ENCODE measurements around the gene NACAD.
A peak's percentile ranks its signal among the peaks of the same experiment; 100 is the strongest.
"Not testable (repeated sequence)": the region's sequence is repeated elsewhere in the genome, so short reads cannot be mapped to it uniquely, and the experiment has no call there.

Gene NACAD

GRCh38 chr7:45036317-45036716, 52.5 kb downstream of the NACAD start:
- H3K27ac Mint-ChIP-seq, result peak overlapping the region; percentile 91 to 93
- no peaks in the 10 kb centered on the region for H3K9me3 Mint-ChIP-seq
- ATAC-seq (replicated peaks), result no peak
- H3K36me3 Mint-ChIP-seq (ENCODE audit: insufficient read depth), result peaks cover 68% of the 10 kb centered on the region
- no peaks in the 10 kb centered on the region for H3K27me3 Mint-ChIP-seq
- H3K4me3 Mint-ChIP-seq, result peak overlapping the region; percentile 72 to 79
- H3K4me1 Mint-ChIP-seq (ENCODE audit: low read depth in 2 of 2), result peaks cover 62 to 75% of the 10 kb centered on the region in 2 donors
- no peak for DNase-seq

GRCh38 chr7:45035893-45036292, 52.9 kb downstream of the NACAD start:
- peaks cover 65% of the 10 kb centered on the region for H3K36me3 Mint-ChIP-seq (ENCODE audit: insufficient read depth)
- peak overlapping the region; percentile 91 to 93 for H3K27ac Mint-ChIP-seq
- no peaks in the 10 kb centered on the region for H3K9me3 Mint-ChIP-seq
- H3K4me1 Mint-ChIP-seq (ENCODE audit: low read depth in 2 of 2), result peaks cover 62 to 71% of the 10 kb centered on the region in 2 donors
- ATAC-seq (replicated peaks), result peak; percentile 23
- DNase-seq, result no peak
- H3K27me3 Mint-ChIP-seq, result no peaks in the 10 kb centered on the region
- H3K4me3 Mint-ChIP-seq, result peak overlapping the region; percentile 72 to 79

GRCh38 chr7:45035371-45035770, 53.4 kb downstream of the NACAD start:
- peaks cover 62% of the 10 kb centered on the region for H3K36me3 Mint-ChIP-seq (ENCODE audit: insufficient read depth)
- H3K4me3 Mint-ChIP-seq, result peak overlapping the region; percentile 72 to 79
- peaks cover 62 to 65% of the 10 kb centered on the region in 2 donors for H3K4me1 Mint-ChIP-seq (ENCODE audit: low read depth in 2 of 2)
- no peak for DNase-seq
- H3K9me3 Mint-ChIP-seq, result no peaks in the 10 kb centered on the region
- no peaks in the 10 kb centered on the region for H3K27me3 Mint-ChIP-seq
- H3K27ac Mint-ChIP-seq, result peak overlapping the region; percentile 91 to 93
- no peak for ATAC-seq (replicated peaks)

- H3K4me3 Mint-ChIP-seq, result peak overlapping the region in 1 of 2 donors; percentile 37
- H3K9me3 Mint-ChIP-seq; ATAC-seq (replicated peaks); DNase-seq; H3K27me3 Mint-ChIP-seq: not testable (repeated sequence)
- H3K4me1 Mint-ChIP-seq (ENCODE audit: low read depth in 2 of 2), result peaks cover 62 to 68% of the 10 kb centered on the region in 2 donors
- peaks cover 61% of the 10 kb centered on the region for H3K36me3 Mint-ChIP-seq (ENCODE audit: insufficient read depth)
- peak overlapping the region; percentile 91 to 93 for H3K27ac Mint-ChIP-seq
These were observed 54.1 kb downstream of the NACAD start for GRCh38 chr7:45034710-45035109.

GRCh38 chr7:45033931-45034290, 54.9 kb downstream of the NACAD start:
- Mint-ChIP-seq H3K36me3 (ENCODE audit: insufficient read depth) (peaks cover 54% of the 10 kb centered on the region), H3K4me1 (ENCODE audit: low read depth in 2 of 2) (peaks cover 66 to 72% of the 10 kb centered on the region in 2 donors), H3K9me3 (no peaks in the 10 kb centered on the region), H3K27me3 (no peaks in the 10 kb centered on the region), H3K4me3 (peak overlapping the region; percentile 69 to 70), H3K27ac (peak overlapping the region; percentile 84 to 89)
- ATAC-seq (replicated peaks), result no peak
- no peak for DNase-seq

GRCh38 chr7:45033261-45033930, 55.4 kb downstream of the NACAD start:
- Mint-ChIP-seq H3K4me1 (ENCODE audit: low read depth in 2 of 2) (peaks cover 67 to 73% of the 10 kb centered on the region in 2 donors), H3K4me3 (peak overlapping the region; percentile 69 to 70), H3K9me3 (no peaks in the 10 kb centered on the region), H3K27ac (peak overlapping the region; percentile 84 to 89), H3K27me3 (no peaks in the 10 kb centered on the region), H3K36me3 (ENCODE audit: insufficient read depth) (peaks cover 53% of the 10 kb centered on the region)
- peak; percentile 76 for ATAC-seq (replicated peaks)
- no peak for DNase-seq

- peaks cover 50% of the 10 kb centered on the region for H3K36me3 Mint-ChIP-seq (ENCODE audit: insufficient read depth)
- H3K27me3 Mint-ChIP-seq, result no peaks in the 10 kb centered on the region
- DNase-seq (no peak), ATAC-seq (replicated peaks) (no peak)
- no peaks in the 10 kb centered on the region for H3K9me3 Mint-ChIP-seq
- peak overlapping the region; percentile 69 to 70 for H3K4me3 Mint-ChIP-seq
- peaks cover 59 to 69% of the 10 kb centered on the region in 2 donors for H3K4me1 Mint-ChIP-seq (ENCODE audit: low read depth in 2 of 2)
- peak overlapping the region; percentile 84 to 89 for H3K27ac Mint-ChIP-seq
These were observed 56.3 kb downstream of the NACAD start for GRCh38 chr7:45032421-45032820.

- H3K4me3 Mint-ChIP-seq, result peak overlapping the region; percentile 69 to 70
These were observed 56.9 kb downstream of the NACAD start for GRCh38 chr7:45031829-45032228.

More at GRCh38 chr7:45031829-45032228, 56.9 kb downstream of the NACAD start:
- Mint-ChIP-seq H3K4me1 (ENCODE audit: low read depth in 2 of 2) (peaks cover 61 to 71% of the 10 kb centered on the region in 2 donors), H3K27me3 (no peaks in the 10 kb centered on the region), H3K27ac (peak overlapping the region; percentile 84 to 89), H3K36me3 (ENCODE audit: insufficient read depth) (peaks cover 55% of the 10 kb centered on the region), H3K9me3 (no peaks in the 10 kb centered on the region)
- DNase-seq, result no peak
- no peak for ATAC-seq (replicated peaks)
